Neural cell (in vitro differentiated cells): ENCODE measurements around the gene MGLL. TPM values are rescaled to one million over a fixed set of nuclear protein-coding genes. Genes with fewer than 3 reads are reported as not detected.
A peak's percentile ranks its signal among the peaks of the same experiment; 100 is the strongest.

Experiments
- H2AFZ ChIP-seq: fragments of 200-600, 300-800 bp; sonication (generic), shearing (Covaris generic); 2 replicates; pipeline ENCODE4 v1.6.0; 2014; ENCODE audit warnings: low read depth, mild to moderate bottlenecking, antibody characterized with exemption, low read length, moderate library complexity
- H3F3A ChIP-seq: fragments of 200-600 bp; shearing (Covaris generic); 2 replicates; pipeline ENCODE4 v1.6.1; 2016; ENCODE audit warnings: mild to moderate bottlenecking, moderate library complexity, mixed read lengths, antibody characterized with exemption, low read length; ENCODE audit not compliant: insufficient read depth, poor library complexity, severe bottlenecking
- H3K27ac ChIP-seq: fragments of 200-600, 300-800 bp; sonication (generic), shearing (Covaris generic); 2 replicates; pipeline ENCODE4 v1.5.1; 2014; ENCODE audit warnings: mild to moderate bottlenecking, low read length, moderate library complexity
- H3K27me3 ChIP-seq: fragments of 300-800, 200-600 bp; sonication (generic), shearing (Covaris generic); 2 replicates; pipeline ENCODE4 v1.6.0; 2014; ENCODE audit warnings: mild to moderate bottlenecking, low read depth, low read length, moderate library complexity; ENCODE audit not compliant: insufficient read depth
- H3K36me3 ChIP-seq: fragments of 300-800, 200-600 bp; sonication (generic), shearing (Covaris generic); 2 replicates; pipeline ENCODE4 v1.5.1; 2014; ENCODE audit warnings: mild to moderate bottlenecking, antibody characterized with exemption, low read length, moderate library complexity; ENCODE audit not compliant: insufficient read depth
- H3K4me2 ChIP-seq: fragments of 300-800, 200-600 bp; sonication (generic), shearing (Covaris generic); 2 replicates; pipeline ENCODE4 v1.6.0; 2014; ENCODE audit warnings: mild to moderate bottlenecking, low read length
- H3K4me3 ChIP-seq: fragments of 300-800, 200-600 bp; sonication (generic), shearing (Covaris generic); 2 replicates; pipeline ENCODE4 v1.5.1; 2014; ENCODE audit warnings: mild to moderate bottlenecking, low read length, moderate library complexity
- H3K79me2 ChIP-seq: fragments of 200-600 bp; shearing (Covaris generic); replicated peaks from 2 replicates; pipeline ENCODE4 v1.6.0; 2014; ENCODE audit warnings: mild to moderate bottlenecking, low read length, moderate library complexity; ENCODE audit not compliant: insufficient read depth
- H3K9ac ChIP-seq: fragments of 300-800, 200-600 bp; sonication (generic), shearing (Covaris generic); 2 replicates; pipeline ENCODE4 v1.6.1; 2016; ENCODE audit warnings: mild to moderate bottlenecking, low read length, mixed read lengths
- H3K9me2 ChIP-seq: fragments of 200-600 bp; shearing (Covaris generic); 2 replicates; pipeline ENCODE4 v1.6.1; 2016; ENCODE audit warnings: mild to moderate bottlenecking, low read length, mixed read lengths; ENCODE audit not compliant: insufficient read depth
- H3K9me3 ChIP-seq: fragments of 200-600, 300-800 bp; sonication (generic), shearing (Covaris generic); 2 replicates; pipeline ENCODE4 v1.6.1; 2016; ENCODE audit warnings: mild to moderate bottlenecking, mixed run types, low read length, moderate library complexity, mixed read lengths
- H4K20me1 ChIP-seq: fragments of 200-600 bp; shearing (Covaris generic); 2 replicates; pipeline ENCODE4 v1.6.1; 2016; ENCODE audit warnings: mild to moderate bottlenecking, mixed run types; ENCODE audit not compliant: insufficient read depth
- CTCF ChIP-seq: fragments of 450-650 bp; IDR thresholded peaks from 2 replicates; pipeline ENCODE4 v1.5.1; 2014; ENCODE audit warnings: antibody characterized with exemption, mild to moderate bottlenecking, moderate library complexity; ENCODE audit not compliant: poor library complexity, severe bottlenecking
- EP300 ChIP-seq: fragments of 450-650 bp; conservative IDR thresholded peaks from 2 replicates; pipeline ENCODE4 v1.6.1; 2014; ENCODE audit warnings: antibody characterized with exemption, mild to moderate bottlenecking, moderate library complexity; ENCODE audit not compliant: poor library complexity, severe bottlenecking
- EZH2 ChIP-seq: fragments of 200-600, 300-800 bp; shearing (Covaris generic), sonication (generic); IDR thresholded peaks from 2 replicates; pipeline ENCODE4 v1.6.1; 2014; ENCODE audit warnings: antibody characterized with exemption, low read length, borderline replicate concordance, mild to moderate bottlenecking; ENCODE audit not compliant: insufficient read depth, poor library complexity, severe bottlenecking
- MXI1 ChIP-seq: fragments of 450-650 bp; conservative IDR thresholded peaks from 2 replicates; pipeline ENCODE4 v1.6.1; 2014; ENCODE audit warnings: antibody characterized with exemption, mild to moderate bottlenecking; ENCODE audit not compliant: poor library complexity, severe bottlenecking
- POLR2AphosphoS5 ChIP-seq: IDR thresholded peaks from 2 replicates; pipeline ENCODE4 v1.6.1; 2012
- RAD21 ChIP-seq: fragments of 450-650 bp; conservative IDR thresholded peaks from 2 replicates; pipeline ENCODE4 v1.6.1; 2014; ENCODE audit warnings: antibody characterized with exemption, mild to moderate bottlenecking, moderate library complexity
- REST ChIP-seq: IDR thresholded peaks from 2 replicates; pipeline ENCODE4 v1.6.1; 2012; ENCODE audit warnings: borderline replicate concordance
- SMC3 ChIP-seq: fragments of 450-650 bp; conservative IDR thresholded peaks from 2 replicates; pipeline ENCODE4 v1.6.1; 2014; ENCODE audit warnings: antibody characterized with exemption, mild to moderate bottlenecking, moderate library complexity; ENCODE audit not compliant: poor library complexity
- TAF1 ChIP-seq: IDR thresholded peaks from 2 replicates; pipeline ENCODE4 v1.6.1; 2012; ENCODE audit warnings: low read depth
- polyA plus RNA-seq: library from polyadenylated mRNA; depleted of rRNA; stranded (reverse); fragments of >200 nt; gene quantifications from 2 replicates; pipeline ENCODE4 v1.2.3, GENCODE V29; 2014

Gene MGLL
- polyA plus RNA-seq, 1 donor from 2014 or later = 2.0 TPM

GRCh38 chr3:127691489-127691888, 130.8 kb downstream of the MGLL start:
- no peaks in the 10 kb centered on the region for H3K36me3 ChIP-seq
- H3K79me2 ChIP-seq = no peaks in the 10 kb centered on the region
- H3K27me3 ChIP-seq = no peaks in the 10 kb centered on the region
- H3K4me2 ChIP-seq = no peak overlapping the region
- H2AFZ ChIP-seq = no peak overlapping the region
- no peak overlapping the region for H3K4me3 ChIP-seq
- no peaks in the 10 kb centered on the region for H3K9me2 ChIP-seq
- TF ChIP-seq CTCF (no peak), EP300 (no peak), RAD21 (no peak)
- H3K9ac ChIP-seq = no peak overlapping the region
- no peaks in the 10 kb centered on the region for H3F3A ChIP-seq
- H3K9me3 ChIP-seq = no peaks in the 10 kb centered on the region
- no peak overlapping the region for H3K27ac ChIP-seq
- no peaks in the 10 kb centered on the region for H4K20me1 ChIP-seq

GRCh38 chr3:127690823-127691452, 131.4 kb downstream of the MGLL start:
- H3K27ac ChIP-seq = no peak overlapping the region
- H3K4me2 ChIP-seq = no peak overlapping the region
- no peaks in the 10 kb centered on the region for H3K36me3 ChIP-seq
- no peaks in the 10 kb centered on the region for H3K9me2 ChIP-seq
- H3K9ac ChIP-seq = no peak overlapping the region
- TF ChIP-seq EZH2 (no peak), CTCF (peak; percentile 43), EP300 (no peak), SMC3 (peak; percentile 59), RAD21 (peak; percentile 50), TAF1 (no peak)
- H3F3A ChIP-seq = no peaks in the 10 kb centered on the region
- no peak overlapping the region for H3K4me3 ChIP-seq
- H2AFZ ChIP-seq = no peak overlapping the region
- no peaks in the 10 kb centered on the region for H3K27me3 ChIP-seq
- no peaks in the 10 kb centered on the region for H4K20me1 ChIP-seq
- no peaks in the 10 kb centered on the region for H3K79me2 ChIP-seq
- H3K9me3 ChIP-seq = no peaks in the 10 kb centered on the region

- Histone ChIP-seq H2AFZ (no peak overlapping the region), H3K9me2 (no peaks in the 10 kb centered on the region), H3K36me3 (no peaks in the 10 kb centered on the region), H3K9ac (no peak overlapping the region), H3K27ac (no peak overlapping the region), H3K9me3 (no peaks in the 10 kb centered on the region), H3F3A (no peaks in the 10 kb centered on the region), H3K79me2 (no peaks in the 10 kb centered on the region), H3K4me3 (no peak overlapping the region), H3K4me2 (no peak overlapping the region), H3K27me3 (no peaks in the 10 kb centered on the region), H4K20me1 (no peaks in the 10 kb centered on the region)
- TF ChIP-seq POLR2AphosphoS5 (no peak), CTCF (no peak), REST (no peak), EP300 (no peak), RAD21 (no peak), SMC3 (no peak), MXI1 (no peak), EZH2 (no peak), TAF1 (no peak)
These were observed 132.2 kb downstream of the MGLL start for GRCh38 chr3:127690106-127690505.
